HFF-Myc (cell line): ENCODE measurements around the gene MBOAT2.

Experiments used
- DNase-seq: peaks from one replicate; pipeline ENCODE4 v3.0.0-alpha.2; 2011; ENCODE audit warnings: low read depth; ENCODE audit errors: extremely low read depth
- H3K4me3 ChIP-seq: replicated peaks from 2 replicates; pipeline ENCODE4 v1.5.1; 2011; ENCODE audit warnings: low read depth, mild to moderate bottlenecking, control low read depth, low read length
- CTCF ChIP-seq: IDR thresholded peaks from 2 replicates; pipeline ENCODE4 v1.5.1; 2012; ENCODE audit warnings: mild to moderate bottlenecking, low read depth, low read length, control low read depth; ENCODE audit errors: missing control alignments

MBOAT2 gene

GRCh38 chr2:8882094-8882493 lies 121.4 kb downstream of the MBOAT2 start:
- DNase-seq: no peak

GRCh38 chr2:8877894-8878293 lies 125.6 kb downstream of the MBOAT2 start:
- DNase-seq: no peak
- H3K4me3 ChIP-seq: no peak overlapping the region
- no peak for TF ChIP-seq CTCF

More at GRCh38 chr2:8882094-8882493, 121.4 kb downstream of the MBOAT2 start:
- no peak overlapping the region for H3K4me3 ChIP-seq
- TF ChIP-seq CTCF: peak; percentile 51

- no peak for TF ChIP-seq CTCF
- DNase-seq: no peak
- no peak overlapping the region for H3K4me3 ChIP-seq
Measured at GRCh38 chr2:8877332-8877731, 126.2 kb downstream of the MBOAT2 start.

- DNase-seq: no peak
- TF ChIP-seq CTCF: no peak
- no peak overlapping the region for H3K4me3 ChIP-seq
Measured at GRCh38 chr2:8876628-8877027, 126.9 kb downstream of the MBOAT2 start.

GRCh38 chr2:8872821-8873432 lies 130.6 kb downstream of the MBOAT2 start:
- DNase-seq: peak; percentile 30
- H3K4me3 ChIP-seq: no peak overlapping the region
- peak; percentile 56 for TF ChIP-seq CTCF

GRCh38 chr2:8870441-8870840 lies 133.0 kb downstream of the MBOAT2 start:
- no peak for TF ChIP-seq CTCF
- no peak overlapping the region for H3K4me3 ChIP-seq
- DNase-seq: no peak

GRCh38 chr2:8867363-8867762 lies 136.1 kb downstream of the MBOAT2 start:
- no peak for DNase-seq
- no peak for TF ChIP-seq CTCF

More at GRCh38 chr2:8867363-8867762, 136.1 kb downstream of the MBOAT2 start:
- no peak overlapping the region for H3K4me3 ChIP-seq
